Caco-2 (cell line): ENCODE results near the gene ZDHHC6. TPM values are rescaled to one million over a fixed set of nuclear protein-coding genes. Genes with fewer than 3 reads are reported as not detected.

Experiments
- BruUV-seq: library from RNA; stranded (reverse); fragments of 400-500 nt; replicated peaks from 2 replicates; lab custom pipeline; 2021; lab: Mats Ljungman, UMichigan
- CTCF ChIA-PET: fragments of 300-600 bp; sonication (Branson Sonifier 250); formaldehyde crosslinking; loops from one replicate; lab custom pipeline; 2022; ENCODE audit warnings: antibody characterized with exemption; lab: Charles Lee
- POLR2A ChIA-PET: fragments of 300-600 bp; sonication (Branson Sonifier 250); formaldehyde crosslinking; loops from one replicate; lab custom pipeline; 2022; ENCODE audit warnings: antibody characterized with exemption; lab: Charles Lee
- DNase-seq, 2 experiments: peaks; one replicate each; pipeline versions ENCODE4 v3.0.0 to v3.0.0-alpha.2; 2020 to 2022
- H3K27me3 ChIP-seq: replicated peaks from 2 replicates; pipeline ENCODE4 v1.6.0; 2011; ENCODE audit warnings: low read length; ENCODE audit not compliant: control insufficient read depth, insufficient read depth
- H3K36me3 ChIP-seq: 2 replicates; pipeline ENCODE4 v1.5.1; 2011; ENCODE audit warnings: low read length; ENCODE audit not compliant: control insufficient read depth, insufficient read depth
- H3K4me1 ChIP-seq: fragments of 250-450 bp; sonication (Bioruptor Pico); 2 replicates; pipeline ENCODE4 v1.5.1; 2020; ENCODE audit warnings: mild to moderate bottlenecking
- H3K4me3 ChIP-seq: 2 replicates; pipeline ENCODE4 v1.5.1; 2011; ENCODE audit warnings: low read depth, mild to moderate bottlenecking, control low read depth, low read length
- H3K9me3 ChIP-seq: fragments of 250-450 bp; sonication (Bioruptor Pico); 2 replicates; pipeline ENCODE4 v1.5.1; 2020; ENCODE audit warnings: mild to moderate bottlenecking, moderate library complexity
- H3K27ac Mint-ChIP-seq: one replicate; pipeline ENCODE4 v1.8.0; 2022; ENCODE audit warnings: mixed read lengths; ENCODE audit not compliant: unreplicated experiment
- H3K27me3 Mint-ChIP-seq: one replicate; pipeline ENCODE4 v1.8.0; 2022; ENCODE audit warnings: mixed read lengths; ENCODE audit not compliant: insufficient read depth, unreplicated experiment
- H3K36me3 Mint-ChIP-seq: one replicate; pipeline ENCODE4 v1.8.0; 2022; ENCODE audit warnings: mild to moderate bottlenecking, mixed read lengths; ENCODE audit not compliant: insufficient read depth, unreplicated experiment
- H3K4me1 Mint-ChIP-seq: one replicate; pipeline ENCODE4 v1.8.0; 2022; ENCODE audit warnings: low read depth, mixed read lengths; ENCODE audit not compliant: unreplicated experiment
- H3K4me3 Mint-ChIP-seq: one replicate; pipeline ENCODE4 v1.8.0; 2022; ENCODE audit warnings: mild to moderate bottlenecking, moderate library complexity, mixed read lengths; ENCODE audit not compliant: unreplicated experiment
- H3K9me3 Mint-ChIP-seq: one replicate; pipeline ENCODE4 v1.8.0; 2022; ENCODE audit warnings: mixed read lengths; ENCODE audit not compliant: unreplicated experiment
- intact Hi-C: fragments of 100-400 bp; cut with micrococcal nuclease; formaldehyde crosslinking; loops from one replicate; pipeline ENCODE4 v1.10.0; 2022; ENCODE audit not compliant: unreplicated experiment
- total RNA-seq: library from RNA; stranded (reverse); gene quantifications from 2 replicates; pipeline ENCODE4 v1.2.3, GENCODE V29; 2022
- TF ChIP-seq, protein P1 (sequence below), 2 experiments: fragments of 200-600 bp in 1 of 2; IDR thresholded peaks; 1 replicate in 1 of 2; 2 replicates in 1 of 2; pipeline versions ENCODE4 v1.5.1 to v1.8.0; 2011 to 2022; ENCODE audit warnings: antibody characterized with exemption in 1 of 2, control low read depth in 1 of 2, inconsistent platforms in 1 of 2, low read depth in 1 of 2, low read length in 1 of 2, mild to moderate bottlenecking in 1 of 2, moderate library complexity in 1 of 2; ENCODE audit not compliant: insufficient read depth in 1 of 2, severe bottlenecking in 1 of 2, unreplicated experiment in 1 of 2

The ZDHHC6 gene
- total RNA-seq, 1 experiment from 2014 or later = 47.4 TPM

- H3K27ac Mint-ChIP-seq = no peak overlapping the region
- Histone ChIP-seq H3K36me3 (no peaks in the 10 kb centered on the region; the same call in 1 of the 2 replicates), H3K9me3 (no peaks in the 10 kb centered on the region), H3K4me1 (no peaks in the 10 kb centered on the region), H3K27me3 (no peaks in the 10 kb centered on the region), H3K4me3 (no peak overlapping the region)
- intact Hi-C loops = loop anchor here (10.0 kb wide), 2 partner anchors 294 to 684 kb away; no protein-coding TSS in a partner anchor
- POLR2A ChIA-PET = no interaction called here
- peaks cover 31% of the 10 kb centered on the region for H3K36me3 Mint-ChIP-seq
- H3K4me1 Mint-ChIP-seq = no peaks in the 10 kb centered on the region
- H3K9me3 Mint-ChIP-seq = no peaks in the 10 kb centered on the region
- CTCF ChIA-PET = no interaction called here
- no TSS peak for BruUV-seq
- TF ChIP-seq, protein P1, sequence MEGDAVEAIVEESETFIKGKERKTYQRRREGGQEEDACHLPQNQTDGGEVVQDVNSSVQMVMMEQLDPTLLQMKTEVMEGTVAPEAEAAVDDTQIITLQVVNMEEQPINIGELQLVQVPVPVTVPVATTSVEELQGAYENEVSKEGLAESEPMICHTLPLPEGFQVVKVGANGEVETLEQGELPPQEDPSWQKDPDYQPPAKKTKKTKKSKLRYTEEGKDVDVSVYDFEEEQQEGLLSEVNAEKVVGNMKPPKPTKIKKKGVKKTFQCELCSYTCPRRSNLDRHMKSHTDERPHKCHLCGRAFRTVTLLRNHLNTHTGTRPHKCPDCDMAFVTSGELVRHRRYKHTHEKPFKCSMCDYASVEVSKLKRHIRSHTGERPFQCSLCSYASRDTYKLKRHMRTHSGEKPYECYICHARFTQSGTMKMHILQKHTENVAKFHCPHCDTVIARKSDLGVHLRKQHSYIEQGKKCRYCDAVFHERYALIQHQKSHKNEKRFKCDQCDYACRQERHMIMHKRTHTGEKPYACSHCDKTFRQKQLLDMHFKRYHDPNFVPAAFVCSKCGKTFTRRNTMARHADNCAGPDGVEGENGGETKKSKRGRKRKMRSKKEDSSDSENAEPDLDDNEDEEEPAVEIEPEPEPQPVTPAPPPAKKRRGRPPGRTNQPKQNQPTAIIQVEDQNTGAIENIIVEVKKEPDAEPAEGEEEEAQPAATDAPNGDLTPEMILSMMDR (IDR thresholded peaks at IDR 0.05; ENCODE audit: insufficient read depth in 1 of 2, low read depth in 1 of 2, low read length in 1 of 2, severe bottlenecking in 1 of 2, unreplicated experiment in 1 of 2) = no peak
- no peak for DNase-seq
- H3K27me3 Mint-ChIP-seq = no peaks in the 10 kb centered on the region
- no peak overlapping the region for H3K4me3 Mint-ChIP-seq
Measured at GRCh38 chr10:112438356-112438755, 8.4 kb downstream of the ZDHHC6 start.

GRCh38 chr10:112434988-112435619 is 11.6 kb downstream of the ZDHHC6 start:
- no peak overlapping the region for H3K4me3 ChIP-seq
- Mint-ChIP-seq H3K27me3 (no peaks in the 10 kb centered on the region), H3K4me1 (no peaks in the 10 kb centered on the region), H3K36me3 (peaks cover 38% of the 10 kb centered on the region), H3K4me3 (no peak overlapping the region), H3K27ac (no peak overlapping the region), H3K9me3 (no peaks in the 10 kb centered on the region)
- ChIA-PET CTCF (interaction anchor here (0.6 to 2.4 kb wide), 14 partner anchors 9 to 320 kb away, joined by 3 to 28 read pairs (median 4); partner anchors contain the start of gene ACSL5), POLR2A (no interaction called here)
- no TSS peak for BruUV-seq
- no peaks in the 10 kb centered on the region for H3K9me3 ChIP-seq
- DNase-seq = no peak
- TF ChIP-seq, protein P1 (IDR thresholded peaks at IDR 0.05; ENCODE audit: insufficient read depth in 1 of 2, low read depth in 1 of 2, low read length in 1 of 2, severe bottlenecking in 1 of 2, unreplicated experiment in 1 of 2) = peak; percentile 31 to 57
- no peaks in the 10 kb centered on the region for H3K27me3 ChIP-seq
- no peaks in the 10 kb centered on the region for H3K4me1 ChIP-seq
- intact Hi-C loops = loop anchor here (1.0 to 10.0 kb wide), 6 partner anchors 37 to 680 kb away; partner anchors contain the start of gene ACSL5
- H3K36me3 ChIP-seq = no peaks in the 10 kb centered on the region; the same call in 1 of the 2 replicates

DNA sequence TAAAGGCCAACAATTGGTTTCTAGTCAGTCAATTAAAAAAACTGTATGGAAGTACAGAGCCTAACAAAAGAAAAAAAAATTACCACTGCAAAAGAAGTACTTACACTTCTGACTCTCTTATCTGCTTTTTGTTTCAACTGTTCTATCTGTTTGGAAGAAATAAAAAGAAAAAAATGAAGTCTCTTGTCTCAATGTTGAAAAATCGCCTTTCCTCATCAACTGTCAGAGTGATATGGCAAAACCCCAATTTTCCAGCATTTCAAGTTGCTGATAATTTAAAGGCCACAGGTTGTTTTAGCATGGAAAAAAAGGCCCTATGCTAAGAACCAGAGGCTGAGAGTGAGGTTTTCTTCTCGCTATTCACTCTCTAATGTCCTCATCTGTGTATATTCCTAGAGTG is 13.6 kb downstream of the ZDHHC6 start:
- Mint-ChIP-seq H3K36me3 (peaks cover 35% of the 10 kb centered on the region), H3K27ac (no peak overlapping the region), H3K27me3 (no peaks in the 10 kb centered on the region), H3K4me3 (no peak overlapping the region), H3K4me1 (no peaks in the 10 kb centered on the region), H3K9me3 (no peaks in the 10 kb centered on the region)
- H3K4me1 ChIP-seq = no peaks in the 10 kb centered on the region
- CTCF ChIA-PET = no interaction called here
- peaks cover 2% of the 10 kb centered on the region; the same call in 1 of the 2 replicates for H3K36me3 ChIP-seq
- no peak for DNase-seq
- POLR2A ChIA-PET = no interaction called here
- BruUV-seq = no TSS peak
- H3K9me3 ChIP-seq = no peaks in the 10 kb centered on the region
- no peaks in the 10 kb centered on the region for H3K27me3 ChIP-seq
- TF ChIP-seq, protein P1 (IDR thresholded peaks at IDR 0.05; ENCODE audit: insufficient read depth in 1 of 2, low read depth in 1 of 2, low read length in 1 of 2, severe bottlenecking in 1 of 2, unreplicated experiment in 1 of 2) = no peak
- intact Hi-C loops = loop anchor here (10.0 kb wide), 2 partner anchors 288 to 678 kb away; no protein-coding TSS in a partner anchor
- H3K4me3 ChIP-seq = no peak overlapping the region
